Tibial artery (tissue), 4 donors: ENCODE measurements around the gene SNX32.

Experiments used
- DNase-seq, 2 donors: peaks; one replicate each; pipeline ENCODE4 v3.0.0-alpha.2; 2019
- H3K27ac ChIP-seq, 2 donors: fragments of 200-600 bp; sonication (generic) in 1 of 2; 1 replicate in 1 of 2; 2 replicates in 1 of 2; pipeline ENCODE4 v1.5.1; 2018 to 2019; ENCODE audit warnings: mild to moderate bottlenecking in 1 of 2
- H3K27me3 ChIP-seq, 2 donors: fragments of 200-600 bp; sonication (generic) in 1 of 2; one replicate each; pipeline versions ENCODE4 v1.5.1 to v1.6.0; 2016 to 2019
- H3K36me3 ChIP-seq, 3 donors: fragments of 200-600 bp; sonication (generic) in 2 of 3; one replicate each; pipeline ENCODE4 v1.5.1; 2016 to 2019; ENCODE audit warnings: mild to moderate bottlenecking in 2 of 3
- H3K4me1 ChIP-seq, 4 donors: fragments of 200-600 bp; sonication (generic) in 2 of 4; 1 replicate in 3 of 4; 2 replicates in 1 of 4; pipeline ENCODE4 v1.5.1; 2016 to 2019
- H3K4me3 ChIP-seq, 2 donors: fragments of 200-600 bp; sonication (generic) in 1 of 2; 1 replicate in 1 of 2; 2 replicates in 1 of 2; pipeline ENCODE4 v1.5.1; 2018 to 2019; ENCODE audit warnings: mild to moderate bottlenecking in 2 of 2
- H3K9me3 ChIP-seq, 3 donors: fragments of 200-600 bp; sonication (generic) in 1 of 3; one replicate each; pipeline ENCODE4 v1.5.1; 2016 to 2019
- CTCF ChIP-seq, 2 experiments: fragments of 200-600 bp in 1 of 2; fragments of 450-650 bp in 1 of 2; IDR thresholded peaks; one replicate each; pipeline ENCODE4 v1.5.1; 2017 to 2019; ENCODE audit warnings: antibody characterized with exemption in 2 of 2, mild to moderate bottlenecking in 1 of 2, moderate library complexity in 1 of 2
- intact Hi-C: fragments of 100-400 bp; cut with DNase I; formaldehyde crosslinking; loops from one replicate; pipeline ENCODE4 v1.15.0; 2023; ENCODE audit warnings: low total_unique reads

Gene SNX32

GRCh38 chr11:65860278-65861164 lies 26.8 kb downstream of the SNX32 start, which contains the start of gene MUS81:
TSS of gene MUS81 (plus strand) at chr11:65860433. CDS start at chr11:65860754, 321 bp downstream.
- Histone ChIP-seq H3K9me3 (no peaks in the 10 kb centered on the region), H3K4me3 (peak within 1 kb of the TSS; percentile 84 to 99), H3K27me3 (no peaks in the 10 kb centered on the region), H3K36me3 (peaks cover 40 to 46% (median 41%) of the 10 kb centered on the region in 3 donors), H3K4me1 (peaks cover 0 to 42% (median 34%) of the 10 kb centered on the region in 4 donors), H3K27ac (peak within 1 kb of the TSS; percentile 97 to 98)
- peak; percentile 99 for DNase-seq
- peak; percentile 83 to 85 for TF ChIP-seq CTCF (IDR thresholded peaks at IDR 0.05)
- intact Hi-C loops, result no loop called here

- no peak for TF ChIP-seq CTCF (IDR thresholded peaks at IDR 0.05)
- H3K36me3 ChIP-seq, result peaks cover 38 to 46% (median 41%) of the 10 kb centered on the region in 3 donors
- H3K4me3 ChIP-seq, result peak overlapping the region; percentile 84 to 99
- H3K9me3 ChIP-seq, result no peaks in the 10 kb centered on the region
- intact Hi-C loops, result no loop called here
- H3K27me3 ChIP-seq, result no peaks in the 10 kb centered on the region
- H3K27ac ChIP-seq, result peak overlapping the region; percentile 97 to 98
- H3K4me1 ChIP-seq, result peaks cover 0 to 36% (median 28%) of the 10 kb centered on the region in 4 donors
- peak in 1 of 2 donors; percentile 20 for DNase-seq
Measured at GRCh38 chr11:65861165-65861505, 27.4 kb downstream of the SNX32 start.

- TF ChIP-seq CTCF (IDR thresholded peaks at IDR 0.05), result no peak
- no peaks in the 10 kb centered on the region for H3K27me3 ChIP-seq
- H3K9me3 ChIP-seq, result no peaks in the 10 kb centered on the region
- peak overlapping the region; percentile 97 to 98 for H3K27ac ChIP-seq
- peaks cover 0 to 31% (median 23%) of the 10 kb centered on the region in 4 donors for H3K4me1 ChIP-seq
- H3K4me3 ChIP-seq, result peak overlapping the region; percentile 84 to 99
- intact Hi-C loops, result no loop called here
- DNase-seq, result peak in 1 of 2 donors; percentile 61
- peaks cover 38 to 49% (median 45%) of the 10 kb centered on the region in 3 donors for H3K36me3 ChIP-seq
Measured at GRCh38 chr11:65861533-65862183, 27.9 kb downstream of the SNX32 start.

- Histone ChIP-seq H3K36me3 (peaks cover 38 to 55% (median 49%) of the 10 kb centered on the region in 3 donors), H3K4me3 (peak overlapping the region in 1 of 2 donors; percentile 84), H3K27ac (peak overlapping the region; percentile 97 to 98), H3K27me3 (no peaks in the 10 kb centered on the region), H3K9me3 (no peaks in the 10 kb centered on the region), H3K4me1 (peaks cover 0 to 29% (median 22%) of the 10 kb centered on the region in 4 donors)
- DNase-seq, result peak; percentile 18 to 68
- intact Hi-C loops, result no loop called here
- no peak for TF ChIP-seq CTCF (IDR thresholded peaks at IDR 0.05)
Measured at GRCh38 chr11:65862191-65862735, 28.5 kb downstream of the SNX32 start.
